Stimulated activated CD8-positive, alpha-beta memory T cell treated with anti-CD3 and anti-CD28 coated beads, Interleukin-15, amount 100 ng/mL, for 48 hours (primary cell): ENCODE results near the gene ZNF695.

ENCODE experiments used
- DNase-seq, 2 donors: peaks; one replicate each; pipeline ENCODE4 v3.0.0-alpha.2; 2020; ENCODE audit warnings: low read depth in 2 of 2

ZNF695 gene

DNA sequence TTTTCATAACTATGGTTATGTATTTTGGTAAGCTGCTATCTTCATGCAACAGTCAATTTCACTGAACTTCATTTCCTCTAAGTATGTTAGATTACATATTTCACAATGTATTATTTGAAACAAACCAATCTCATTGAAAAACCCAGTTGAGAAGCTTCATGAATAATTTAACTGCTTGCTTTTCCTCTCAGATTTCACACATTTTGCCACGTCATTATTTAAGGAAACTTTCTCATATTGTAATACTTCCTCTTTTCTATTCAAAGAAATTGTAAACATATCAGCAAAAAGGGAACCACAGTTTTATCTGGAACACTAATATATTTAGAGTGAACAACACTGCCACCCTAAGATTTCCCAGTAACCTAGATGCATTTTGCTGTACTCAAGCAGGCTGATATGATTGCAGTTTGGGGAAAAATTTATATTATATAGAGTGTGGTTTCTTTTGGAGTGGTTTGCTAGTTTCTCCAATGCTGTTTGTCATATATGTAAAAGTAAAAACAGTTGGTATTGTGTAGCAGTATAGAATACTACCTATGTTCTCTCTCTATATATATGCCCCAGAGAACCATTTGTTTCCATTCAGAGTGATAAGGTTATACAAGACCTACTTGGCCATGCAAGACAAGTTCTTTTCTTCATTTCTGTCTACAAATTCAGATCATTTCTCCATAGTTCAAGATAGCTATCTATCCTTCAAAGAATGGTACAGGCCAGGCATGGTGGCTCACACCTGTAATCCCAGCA lies 47.7 kb downstream of the ZNF695 start:
- DNase-seq = no peak

DNA sequence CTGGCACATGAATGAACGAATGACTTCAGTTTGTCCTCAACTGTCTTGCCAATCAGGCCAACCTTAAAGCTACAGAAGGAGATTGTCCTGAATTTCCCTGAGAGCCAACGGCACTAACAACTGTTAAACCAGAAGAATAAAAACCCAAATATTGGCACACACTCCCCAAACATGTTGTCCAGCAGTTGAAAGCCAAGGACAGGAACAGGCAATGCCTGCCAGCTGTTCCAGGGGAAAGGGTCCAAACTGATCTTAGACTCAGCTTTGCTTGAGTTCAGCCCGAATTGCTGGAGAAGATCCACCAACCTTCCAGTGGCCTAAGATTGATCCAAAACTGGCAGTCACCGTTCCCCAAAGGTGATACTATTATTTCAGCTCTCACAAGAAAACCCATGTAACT lies 53.7 kb downstream of the ZNF695 start:
- no peak for DNase-seq

DNA sequence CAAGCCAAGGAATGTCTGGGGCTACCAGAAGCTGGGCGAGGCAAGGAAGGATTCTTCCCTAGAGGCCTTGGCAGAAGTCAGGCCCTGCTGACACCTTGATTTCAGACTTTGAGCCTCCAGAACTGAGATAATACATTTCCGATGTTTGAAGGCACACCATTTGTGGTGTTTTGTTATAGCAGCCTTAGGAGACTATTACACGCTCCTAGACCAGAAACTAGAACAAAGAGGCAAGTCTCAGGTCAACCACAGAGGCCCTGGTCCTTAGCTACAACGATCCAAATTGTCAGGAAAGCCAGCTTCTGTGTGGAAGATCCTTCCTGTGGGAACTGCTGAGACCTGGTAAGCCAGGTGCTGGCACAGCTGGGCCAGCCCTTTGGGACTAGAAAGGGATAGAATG lies 56.4 kb downstream of the ZNF695 start:
- DNase-seq = no peak

DNA sequence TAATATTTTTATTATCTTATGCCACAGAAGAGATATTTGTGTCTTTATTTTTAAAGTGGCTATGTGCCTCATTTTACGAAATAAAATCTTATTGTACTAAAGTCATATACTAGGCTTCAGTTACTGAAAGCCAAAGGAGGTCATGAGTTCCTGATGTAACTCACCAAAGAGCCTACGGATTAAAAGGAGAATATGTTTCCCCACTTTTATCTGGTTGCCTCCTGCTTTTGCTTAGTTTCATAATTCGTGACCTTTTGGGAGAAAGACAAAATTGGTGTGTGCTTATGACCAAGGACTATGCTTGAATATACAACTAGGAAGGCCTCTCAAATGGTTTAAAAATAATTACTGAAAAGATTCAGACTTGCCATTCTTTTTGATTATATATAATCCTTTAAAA lies 57.9 kb downstream of the ZNF695 start:
- DNase-seq = no peak

DNA sequence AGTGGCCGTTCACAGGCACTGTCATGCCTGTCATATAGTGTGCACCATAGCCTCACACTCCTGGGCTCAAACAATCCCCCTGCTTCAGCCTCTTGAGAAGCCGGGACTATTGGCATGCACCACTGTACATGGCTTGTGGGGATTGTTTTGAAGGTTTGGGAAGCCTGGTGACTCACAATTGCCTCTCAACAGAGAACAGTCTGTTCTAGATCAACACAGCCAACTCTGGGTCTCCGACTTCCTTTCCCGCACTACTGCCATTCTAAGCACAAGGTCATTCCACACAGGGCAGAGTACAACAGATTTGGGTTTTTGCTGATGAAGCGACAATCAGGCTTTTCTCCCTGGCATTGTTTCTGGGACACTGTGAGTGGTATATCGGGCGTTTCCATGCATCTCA lies 60.6 kb downstream of the ZNF695 start:
- no peak for DNase-seq

DNA sequence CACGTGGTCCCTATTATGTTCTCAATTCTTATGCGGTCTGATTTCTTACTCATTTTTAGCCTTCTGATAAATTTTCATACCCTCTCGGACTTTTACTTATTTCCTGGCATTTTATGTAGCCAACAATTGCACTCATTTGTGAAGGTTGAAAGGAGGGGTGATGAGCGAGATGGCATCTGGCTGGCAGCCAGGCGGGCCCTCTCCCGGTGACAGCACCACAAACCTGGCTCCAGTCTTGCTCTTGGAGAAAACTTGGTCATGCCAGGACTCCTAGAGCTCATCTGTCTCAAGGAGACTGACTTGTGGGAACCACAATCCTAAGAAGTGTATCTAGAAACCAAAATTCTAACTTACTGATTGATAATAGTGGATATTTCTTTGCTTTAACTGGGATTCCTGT lies 61.5 kb downstream of the ZNF695 start:
- no peak for DNase-seq
